Astrocyte (in vitro differentiated cells and primary cell): ENCODE results near the gene KIN. TPM values are rescaled to one million over a fixed set of nuclear protein-coding genes. Genes with fewer than 3 reads are reported as not detected.
"Not testable (repeated sequence)": the region's sequence is repeated elsewhere in the genome, so short reads cannot be mapped to it uniquely, and the experiment has no call there.

Source experiments
- DNase-seq: peaks from one replicate; pipeline ENCODE4 v3.0.0-alpha.2; 2010; ENCODE audit warnings: low read depth
- FAIRE-seq: peaks from 2 replicates; lab custom pipeline; 2011; peaks lifted over from hg19 to GRCh38; lab: Jason Lieb, UNC
- H2AFZ ChIP-seq: 2 replicates; pipeline ENCODE4 v1.6.0; 2012; ENCODE audit warnings: low read depth, low read length, inconsistent platforms
- H3K27ac ChIP-seq: 2 replicates; pipeline ENCODE4 v1.5.1; 2011; ENCODE audit warnings: low read depth, low read length, inconsistent platforms
- H3K27me3 ChIP-seq: 2 replicates; pipeline ENCODE4 v1.6.0; 2011; ENCODE audit warnings: low read length, inconsistent platforms; ENCODE audit not compliant: insufficient read depth
- H3K36me3 ChIP-seq: 2 replicates; pipeline ENCODE4 v1.5.1; 2011; ENCODE audit warnings: low read length, inconsistent platforms; ENCODE audit not compliant: insufficient read depth
- H3K4me1 ChIP-seq: 2 replicates; pipeline ENCODE4 v1.5.1; 2011; ENCODE audit warnings: low read length, inconsistent platforms; ENCODE audit not compliant: insufficient read depth
- H3K4me2 ChIP-seq: 2 replicates; pipeline ENCODE4 v1.6.0; 2012; ENCODE audit warnings: low read length, inconsistent platforms
- H3K4me3 ChIP-seq: 2 replicates; pipeline ENCODE4 v1.5.1; 2011; ENCODE audit warnings: low read depth, mild to moderate bottlenecking, low read length, inconsistent platforms; ENCODE audit not compliant: insufficient read depth
- H3K79me2 ChIP-seq: 2 replicates; pipeline ENCODE4 v1.6.0; 2012; ENCODE audit warnings: mild to moderate bottlenecking, low read length, inconsistent platforms; ENCODE audit not compliant: insufficient read depth
- H3K9ac ChIP-seq: 2 replicates; pipeline ENCODE4 v1.6.0; 2012; ENCODE audit warnings: mild to moderate bottlenecking, low read length, inconsistent platforms
- H3K9me3 ChIP-seq: 2 replicates; pipeline ENCODE4 v1.5.1; 2012; ENCODE audit warnings: low read depth, mild to moderate bottlenecking, low read length, inconsistent platforms; ENCODE audit not compliant: insufficient read depth
- H4K20me1 ChIP-seq: 2 replicates; pipeline ENCODE4 v1.6.0; 2012; ENCODE audit warnings: low read length, inconsistent platforms; ENCODE audit not compliant: insufficient read depth
- H3K27ac Mint-ChIP-seq: one replicate; pipeline ENCODE4 v1.8.0; 2021; ENCODE audit warnings: mild to moderate bottlenecking, mixed read lengths; ENCODE audit not compliant: unreplicated experiment
- H3K27me3 Mint-ChIP-seq: one replicate; pipeline ENCODE4 v1.8.0; 2021; ENCODE audit warnings: low read depth, mixed read lengths; ENCODE audit not compliant: unreplicated experiment
- H3K36me3 Mint-ChIP-seq: one replicate; pipeline ENCODE4 v1.8.0; 2021; ENCODE audit warnings: low read depth, mixed read lengths; ENCODE audit not compliant: unreplicated experiment
- H3K4me1 Mint-ChIP-seq: one replicate; pipeline ENCODE4 v1.8.0; 2021; ENCODE audit warnings: low read depth, mixed read lengths; ENCODE audit not compliant: unreplicated experiment
- H3K4me3 Mint-ChIP-seq: one replicate; pipeline ENCODE4 v1.8.0; 2021; ENCODE audit warnings: mild to moderate bottlenecking, moderate library complexity, mixed read lengths; ENCODE audit not compliant: unreplicated experiment
- H3K9me3 Mint-ChIP-seq: one replicate; pipeline ENCODE4 v1.8.0; 2021; ENCODE audit warnings: mild to moderate bottlenecking, mixed read lengths; ENCODE audit not compliant: unreplicated experiment
- CTCF ChIP-seq: IDR thresholded peaks from 2 replicates; pipeline ENCODE4 v1.5.1; 2011; ENCODE audit warnings: low read depth, mild to moderate bottlenecking, inconsistent platforms, low read length, moderate library complexity; ENCODE audit not compliant: insufficient read depth
- EZH2 ChIP-seq: IDR thresholded peaks from 2 replicates; pipeline ENCODE4 v1.6.1; 2012; ENCODE audit warnings: mild to moderate bottlenecking, low read length, inconsistent platforms; ENCODE audit not compliant: insufficient read depth
- total RNA-seq: library from RNA; stranded (reverse); gene quantifications from 2 replicates; pipeline ENCODE4 v1.2.1, GENCODE V29; 2021

The KIN gene
- total RNA-seq, 1 donor from 2014 or later, result 14.1 TPM

- H3K36me3 ChIP-seq, result peaks cover 19% of the 10 kb centered on the region
- no peak overlapping the region for H3K4me2 ChIP-seq
- H3K4me1 Mint-ChIP-seq, result no peaks in the 10 kb centered on the region
- H3K9ac ChIP-seq, result no peak overlapping the region
- no peak overlapping the region for H3K4me3 ChIP-seq
- H3K9me3 ChIP-seq, result no peaks in the 10 kb centered on the region
- TF ChIP-seq EZH2 (no peak), CTCF (no peak)
- H3K27ac ChIP-seq, result no peak overlapping the region
- H3K4me3 Mint-ChIP-seq, result no peak overlapping the region
- H3K9me3 Mint-ChIP-seq, result no peaks in the 10 kb centered on the region
- FAIRE-seq (no peak), DNase-seq (no peak)
- no peaks in the 10 kb centered on the region for H4K20me1 ChIP-seq
- H3K79me2 ChIP-seq, result no peaks in the 10 kb centered on the region
- H3K27me3 Mint-ChIP-seq, result no peaks in the 10 kb centered on the region
- no peak overlapping the region for H2AFZ ChIP-seq
- no peak overlapping the region for H3K27ac Mint-ChIP-seq
- peaks cover 8% of the 10 kb centered on the region for H3K36me3 Mint-ChIP-seq
- no peaks in the 10 kb centered on the region for H3K27me3 ChIP-seq
- H3K4me1 ChIP-seq, result no peaks in the 10 kb centered on the region
These were observed 37.6 kb downstream of the KIN start for GRCh38 chr10:7750222-7750621.

GRCh38 chr10:7748637-7749036, 39.2 kb downstream of the KIN start:
- H3K27ac Mint-ChIP-seq, H3K9me3 ChIP-seq, H4K20me1 ChIP-seq, H3K36me3 Mint-ChIP-seq, DNase-seq, H3K27me3 Mint-ChIP-seq, H3K4me1 Mint-ChIP-seq, H3K9me3 Mint-ChIP-seq, H3K27me3 ChIP-seq, H3K79me2 ChIP-seq, H3K27ac ChIP-seq, H3K4me2 ChIP-seq, FAIRE-seq, H2AFZ ChIP-seq, H3K4me3 ChIP-seq, H3K4me1 ChIP-seq, H3K9ac ChIP-seq, H3K4me3 Mint-ChIP-seq: not testable (repeated sequence)
- peaks cover 13% of the 10 kb centered on the region for H3K36me3 ChIP-seq

GRCh38 chr10:7744307-7744706, 43.5 kb downstream of the KIN start:
- H3K27me3 Mint-ChIP-seq, result no peaks in the 10 kb centered on the region
- H3K9me3 Mint-ChIP-seq, result no peaks in the 10 kb centered on the region
- no peak overlapping the region for H3K4me3 Mint-ChIP-seq
- H3K4me3 ChIP-seq, result no peak overlapping the region
- no peak overlapping the region for H2AFZ ChIP-seq
- no peaks in the 10 kb centered on the region for H3K4me1 ChIP-seq
- no peak overlapping the region for H3K27ac ChIP-seq
- no peak overlapping the region for H3K27ac Mint-ChIP-seq
- H3K79me2 ChIP-seq, result no peaks in the 10 kb centered on the region
- H3K27me3 ChIP-seq, result no peaks in the 10 kb centered on the region
- no peaks in the 10 kb centered on the region for H3K9me3 ChIP-seq
- H3K36me3 ChIP-seq, result no peaks in the 10 kb centered on the region
- peaks cover 6% of the 10 kb centered on the region for H3K36me3 Mint-ChIP-seq
- H3K4me2 ChIP-seq, result no peak overlapping the region
- FAIRE-seq, result no peak
- DNase-seq, result no peak
- H3K4me1 Mint-ChIP-seq, result no peaks in the 10 kb centered on the region
- TF ChIP-seq EZH2 (no peak), CTCF (no peak)
- no peaks in the 10 kb centered on the region for H4K20me1 ChIP-seq
- no peak overlapping the region for H3K9ac ChIP-seq
